ENCODE measurements around the gene APOBR. TPM values are rescaled to one million over a fixed set of nuclear protein-coding genes. Genes with fewer than 3 reads are reported as not detected.

APOBR gene
- total and polyA plus RNA-seq, 2 of the 13 experiments (the other 11 are each of a cell fraction or from before 2014, with no cell fraction given) = 0.03 TPM; not detected in 1

DNA sequence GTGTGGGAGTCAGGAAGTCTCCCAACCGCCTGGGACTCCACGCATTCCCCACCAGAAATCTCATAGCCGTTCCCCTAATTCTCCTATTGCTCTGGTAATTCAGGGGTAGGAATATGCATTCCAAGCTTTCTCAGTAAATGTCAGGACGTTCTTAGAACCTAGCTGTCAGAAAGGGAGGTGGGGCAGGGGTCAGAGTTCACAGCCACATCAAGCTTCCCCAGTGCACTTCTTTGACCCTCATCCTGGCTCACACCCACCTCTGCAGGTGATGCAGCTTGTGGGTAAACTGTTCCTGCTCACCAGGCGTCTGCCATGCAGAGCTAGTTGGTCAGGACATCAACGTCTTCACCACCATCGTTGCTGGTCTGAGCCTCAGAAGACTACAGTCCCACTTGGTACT lies 26.2 kb downstream of the APOBR start:
- POLR2A ChIA-PET = interaction anchor here (0.7 to 1.7 kb wide), 2 partner anchors 18 to 28 kb away, joined by 3 to 4 read pairs; partner anchors contain the start of gene NUPR1
- Histone ChIP-seq H3K4me1 (ENCODE audit: insufficient read depth, low read length) (peaks cover 54% of the 10 kb centered on the region), H3K4me3 (replicated peaks in 1 of 3; ENCODE audit: insufficient read depth in 1 of 3, low read depth in 2 of 3, low read length in 3 of 3) (no peak overlapping the region), H3K27me3 (ENCODE audit: control insufficient read depth in 1 of 2, insufficient read depth in 2 of 2, low read length in 2 of 2) (no peaks in the 10 kb centered on the region), H3K36me3 (replicated peaks in 1 of 2; ENCODE audit: control insufficient read depth in 1 of 2, insufficient read depth in 2 of 2, low read length in 2 of 2) (no peaks in the 10 kb centered on the region), H3K27ac (ENCODE audit: extremely low read length, insufficient read depth, low read length) (no peak overlapping the region), H3K9me3 (ENCODE audit: low read length) (no peaks in the 10 kb centered on the region), H3K79me2 (ENCODE audit: insufficient read depth, low read length) (no peaks in the 10 kb centered on the region), H2AFZ (ENCODE audit: low read length) (no peak overlapping the region), H4K20me1 (ENCODE audit: insufficient read depth, low read length) (no peaks in the 10 kb centered on the region), H3K4me2 (ENCODE audit: low read depth, low read length) (peak overlapping the region; percentile 44), H3K9ac (ENCODE audit: insufficient read depth, low read depth, low read length) (no peak overlapping the region)
- no TSS peak for BruUV-seq (replicated peaks)
- DNase-seq (ENCODE audit: low spot score) (no peak), ATAC-seq (no peak), FAIRE-seq (no peak)
- WGBS (ENCODE audit: low lambda C conversion rate) = 28% methylated on average over 7 of the region's 7 CpGs
- intact Hi-C loops (cut with micrococcal nuclease; ENCODE audit: unreplicated experiment) (no loop called here), in situ Hi-C loops (cut with HindIII; ENCODE audit: extremely low pct_ligation_motif_present, low pct_unique_long_range_greater_than_20kb) (no loop called here)
- CTCF ChIA-PET (ENCODE audit: low intra/inter-chr PET ratio, low total read pairs) = no interaction called here
- peak; percentile 69; the same call in 1 of the 2 replicates for TF ChIP-seq ZSCAN25 (CRISPR knock-in tag; IDR thresholded peaks at IDR 0.05)
- peak; percentile 21; the same call in 1 of the 2 replicates for TF ChIP-seq RXRA (CRISPR knock-in tag; IDR thresholded peaks at IDR 0.05)
- TF ChIP-seq RORA (CRISPR knock-in tag; IDR thresholded peaks at IDR 0.05) = no peak
- TF ChIP-seq KAT2B (IDR thresholded peaks at IDR 0.05; ENCODE audit: borderline replicate concordance, low read depth, low read length) = no peak
- 0 out of 2 replicates have a peak, but pooled peaks have one; percentile 45 for TF ChIP-seq ZNF430 (CRISPR knock-in tag; IDR thresholded peaks at IDR 0.05)
- peak in 1 of 2 experiments; percentile 15; a peak in 1 of 4 replicates for TF ChIP-seq NR2F1 (CRISPR knock-in tag; IDR thresholded peaks at IDR 0.05)
- TF ChIP-seq ZNF788 (CRISPR knock-in tag; IDR thresholded peaks at IDR 0.05; ENCODE audit: borderline replicate concordance) = peak; percentile 25; the same call in 1 of the 2 replicates
- TF ChIP-seq NR2F2 (IDR thresholded peaks at IDR 0.05; ENCODE audit: borderline replicate concordance, low read depth) = peak; percentile 45; the same call in 1 of the 2 replicates
- 0 out of 2 replicates have a peak, but pooled peaks have one; percentile 32 for TF ChIP-seq BCL6 (CRISPR knock-in tag; IDR thresholded peaks at IDR 0.05)
- TF ChIP-seq, protein P1, sequence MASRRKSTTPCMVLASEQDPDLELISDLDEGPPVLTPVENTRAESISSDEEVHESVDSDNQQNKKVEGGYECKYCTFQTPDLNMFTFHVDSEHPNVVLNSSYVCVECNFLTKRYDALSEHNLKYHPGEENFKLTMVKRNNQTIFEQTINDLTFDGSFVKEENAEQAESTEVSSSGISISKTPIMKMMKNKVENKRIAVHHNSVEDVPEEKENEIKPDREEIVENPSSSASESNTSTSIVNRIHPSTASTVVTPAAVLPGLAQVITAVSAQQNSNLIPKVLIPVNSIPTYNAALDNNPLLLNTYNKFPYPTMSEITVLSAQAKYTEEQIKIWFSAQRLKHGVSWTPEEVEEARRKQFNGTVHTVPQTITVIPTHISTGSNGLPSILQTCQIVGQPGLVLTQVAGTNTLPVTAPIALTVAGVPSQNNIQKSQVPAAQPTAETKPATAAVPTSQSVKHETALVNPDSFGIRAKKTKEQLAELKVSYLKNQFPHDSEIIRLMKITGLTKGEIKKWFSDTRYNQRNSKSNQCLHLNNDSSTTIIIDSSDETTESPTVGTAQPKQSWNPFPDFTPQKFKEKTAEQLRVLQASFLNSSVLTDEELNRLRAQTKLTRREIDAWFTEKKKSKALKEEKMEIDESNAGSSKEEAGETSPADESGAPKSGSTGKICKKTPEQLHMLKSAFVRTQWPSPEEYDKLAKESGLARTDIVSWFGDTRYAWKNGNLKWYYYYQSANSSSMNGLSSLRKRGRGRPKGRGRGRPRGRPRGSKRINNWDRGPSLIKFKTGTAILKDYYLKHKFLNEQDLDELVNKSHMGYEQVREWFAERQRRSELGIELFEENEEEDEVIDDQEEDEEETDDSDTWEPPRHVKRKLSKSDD (CRISPR knock-in tag; IDR thresholded peaks at IDR 0.05; ENCODE audit: low read depth) = no peak
- peak; percentile 46; the same call in 1 of the 2 replicates for TF ChIP-seq NR2C2 (CRISPR knock-in tag; IDR thresholded peaks at IDR 0.05; ENCODE audit: borderline replicate concordance)
- TF ChIP-seq NR2F6 (IDR thresholded peaks at IDR 0.05) = peak; percentile 69
- TF ChIP-seq NR2F6 (CRISPR knock-in tag; IDR thresholded peaks at IDR 0.05) = peak; percentile 47
- no peak for TF ChIP-seq RFXAP (CRISPR knock-in tag; IDR thresholded peaks at IDR 0.05; ENCODE audit: borderline replicate concordance)

All from HepG2 (cell line).